ENCODE measurements around the gene TSC1. TPM values are rescaled to one million over a fixed set of nuclear protein-coding genes. Genes with fewer than 3 reads are reported as not detected.
"Not testable (repeated sequence)": the region's sequence is repeated elsewhere in the genome, so short reads cannot be mapped to it uniquely, and the experiment has no call there.

TSC1 gene
- total RNA-seq, 1 donor from 2014 or later = 31.7 TPM

- Histone ChIP-seq H3K27me3 (ENCODE audit: control insufficient read depth, insufficient read depth, low read length) (peaks cover 23% of the 10 kb centered on the region), H3K4me3 (ENCODE audit: low read depth, low read length) (no peak overlapping the region), H3K36me3 (ENCODE audit: control insufficient read depth, insufficient read depth, low read length) (no peaks in the 10 kb centered on the region)
- no peak for TF ChIP-seq CTCF (IDR thresholded peaks at IDR 0.05; ENCODE audit: insufficient read depth, low read length, poor library complexity, severe bottlenecking)
- DNase-seq (ENCODE audit: low read depth) = no peak
These were observed 28.8 kb upstream of the TSC1 start for GRCh38 chr9:132973166-132973565.

- no peaks in the 10 kb centered on the region for H3K36me3 ChIP-seq (ENCODE audit: control insufficient read depth, insufficient read depth, low read length)
- peaks cover 11% of the 10 kb centered on the region for H3K27me3 ChIP-seq (ENCODE audit: control insufficient read depth, insufficient read depth, low read length)
- DNase-seq (ENCODE audit: low read depth) = no peak
- H3K4me3 ChIP-seq (ENCODE audit: low read depth, low read length) = no peak overlapping the region
- no peak for TF ChIP-seq CTCF (IDR thresholded peaks at IDR 0.05; ENCODE audit: insufficient read depth, low read length, poor library complexity, severe bottlenecking)
These were observed 26.1 kb upstream of the TSC1 start for GRCh38 chr9:132970324-132971062.

GRCh38 chr9:132969783-132970182, 25.4 kb upstream of the TSC1 start:
- H3K36me3 ChIP-seq (ENCODE audit: control insufficient read depth, insufficient read depth, low read length) = no peaks in the 10 kb centered on the region
- DNase-seq (ENCODE audit: low read depth) = no peak
- H3K27me3 ChIP-seq (ENCODE audit: control insufficient read depth, insufficient read depth, low read length) = peaks cover 11% of the 10 kb centered on the region
- TF ChIP-seq CTCF (IDR thresholded peaks at IDR 0.05; ENCODE audit: insufficient read depth, low read length, poor library complexity, severe bottlenecking) = no peak
- no peak overlapping the region for H3K4me3 ChIP-seq (ENCODE audit: low read depth, low read length)

GRCh38 chr9:132967908-132968307, 23.5 kb upstream of the TSC1 start:
- DNase-seq (ENCODE audit: low read depth); H3K27me3 ChIP-seq (ENCODE audit: control insufficient read depth, insufficient read depth, low read length); H3K36me3 ChIP-seq (ENCODE audit: control insufficient read depth, insufficient read depth, low read length); H3K4me3 ChIP-seq (ENCODE audit: low read depth, low read length): not testable (repeated sequence)

GRCh38 chr9:132965478-132965877, 21.1 kb upstream of the TSC1 start:
- no peak for TF ChIP-seq CTCF (IDR thresholded peaks at IDR 0.05; ENCODE audit: insufficient read depth, low read length, poor library complexity, severe bottlenecking)
- H3K36me3 ChIP-seq (ENCODE audit: control insufficient read depth, insufficient read depth, low read length) = no peaks in the 10 kb centered on the region
- H3K4me3 ChIP-seq (ENCODE audit: low read depth, low read length) = no peak overlapping the region
- DNase-seq (ENCODE audit: low read depth) = no peak
- H3K27me3 ChIP-seq (ENCODE audit: control insufficient read depth, insufficient read depth, low read length) = no peaks in the 10 kb centered on the region

GRCh38 chr9:132961002-132961401, 16.6 kb upstream of the TSC1 start:
- Histone ChIP-seq H3K27me3 (ENCODE audit: control insufficient read depth, insufficient read depth, low read length) (no peaks in the 10 kb centered on the region), H3K36me3 (ENCODE audit: control insufficient read depth, insufficient read depth, low read length) (no peaks in the 10 kb centered on the region), H3K4me3 (ENCODE audit: low read depth, low read length) (no peak overlapping the region)
- no peak for TF ChIP-seq CTCF (IDR thresholded peaks at IDR 0.05; ENCODE audit: insufficient read depth, low read length, poor library complexity, severe bottlenecking)
- no peak for DNase-seq (ENCODE audit: low read depth)

All from kidney epithelial cell (primary cell).